HG03565 (cell line): ENCODE results near the gene ZFP82.

ENCODE experiments used
- ATAC-seq: cut with Tn5 transposase; IDR thresholded peaks from one replicate; pipeline ENCODE4 v1.9.1; 2021; ENCODE audit warnings: mild to moderate bottlenecking, moderate library complexity; ENCODE audit not compliant: unreplicated experiment

Gene ZFP82

GRCh38 chr19:36373638-36374156, 44.7 kb downstream of the ZFP82 start:
- no peak for ATAC-seq

- no peak for ATAC-seq
Measured at GRCh38 chr19:36371886-36372285, 46.6 kb downstream of the ZFP82 start.

- no peak for ATAC-seq
Measured at GRCh38 chr19:36363845-36364244, 54.6 kb downstream of the ZFP82 start.
